SK-N-MC (cell line): ENCODE measurements around the gene SWI5.

ENCODE experiments used
- EZH2 ChIP-seq: fragments of 200-600 bp; sonication (generic); IDR thresholded peaks from one replicate; pipeline ENCODE4 v1.6.1; 2017; ENCODE audit warnings: antibody characterized with exemption
- FOXP2 ChIP-seq: optimal IDR thresholded peaks from 2 replicates; pipeline ENCODE3; 2011; ENCODE audit warnings: mild to moderate bottlenecking, moderate library complexity; ENCODE audit not compliant: insufficient read depth; ENCODE audit errors: extremely low read length, control extremely low read depth
- POLR2AphosphoS5 ChIP-seq: IDR thresholded peaks from 2 replicates; pipeline ENCODE4 v1.6.1; 2012; ENCODE audit warnings: mild to moderate bottlenecking, low read depth, low read length, borderline replicate concordance

DNA sequence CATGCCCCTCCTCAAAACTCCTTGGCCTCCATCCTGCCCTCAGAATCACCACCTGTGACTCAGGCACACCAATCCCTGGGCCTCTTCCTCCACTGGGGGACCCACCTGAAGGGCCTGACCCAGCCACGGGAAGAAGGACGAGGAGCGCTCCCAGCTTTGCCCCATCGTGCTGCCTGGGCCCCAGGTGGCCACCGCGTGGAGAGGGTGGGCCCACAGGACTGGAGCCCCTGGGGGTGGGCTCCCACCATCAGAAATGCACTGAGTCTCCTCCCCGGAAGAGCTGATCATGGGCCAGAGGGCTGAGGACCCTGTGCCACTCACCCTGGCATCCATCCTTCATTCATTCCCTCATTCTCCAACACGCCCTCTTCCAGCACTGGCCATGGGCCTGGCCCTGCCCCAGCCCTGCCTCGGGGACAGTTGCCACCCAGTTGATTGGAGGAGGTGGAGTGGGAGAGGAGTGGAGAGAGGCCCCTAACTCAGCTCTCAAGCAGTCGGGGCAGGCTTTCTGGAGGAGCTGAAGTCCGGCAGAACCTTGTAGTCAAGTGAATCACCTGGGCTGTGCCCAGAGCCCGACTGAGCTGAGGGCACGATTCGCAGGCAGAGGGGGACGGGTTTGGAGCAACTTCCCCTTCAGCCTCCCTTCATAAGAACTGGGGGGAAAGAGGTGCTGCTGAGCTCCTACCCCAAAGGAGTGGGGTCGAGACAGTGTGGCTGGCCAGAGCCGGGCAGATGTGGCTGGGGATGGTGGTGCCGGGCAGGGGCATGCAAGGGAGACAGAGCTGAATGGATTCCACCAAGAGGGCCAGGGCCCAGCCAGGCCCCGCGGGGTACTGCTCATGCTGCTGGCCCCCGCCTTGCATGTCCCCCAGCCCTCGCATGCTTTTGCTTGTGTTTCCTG is 43.3 kb upstream of the SWI5 start:
- TF ChIP-seq EZH2 (no peak), POLR2AphosphoS5 (no peak), FOXP2 (no peak)
